ENCODE measurements around the gene ESPL1.

ESPL1 gene

DNA sequence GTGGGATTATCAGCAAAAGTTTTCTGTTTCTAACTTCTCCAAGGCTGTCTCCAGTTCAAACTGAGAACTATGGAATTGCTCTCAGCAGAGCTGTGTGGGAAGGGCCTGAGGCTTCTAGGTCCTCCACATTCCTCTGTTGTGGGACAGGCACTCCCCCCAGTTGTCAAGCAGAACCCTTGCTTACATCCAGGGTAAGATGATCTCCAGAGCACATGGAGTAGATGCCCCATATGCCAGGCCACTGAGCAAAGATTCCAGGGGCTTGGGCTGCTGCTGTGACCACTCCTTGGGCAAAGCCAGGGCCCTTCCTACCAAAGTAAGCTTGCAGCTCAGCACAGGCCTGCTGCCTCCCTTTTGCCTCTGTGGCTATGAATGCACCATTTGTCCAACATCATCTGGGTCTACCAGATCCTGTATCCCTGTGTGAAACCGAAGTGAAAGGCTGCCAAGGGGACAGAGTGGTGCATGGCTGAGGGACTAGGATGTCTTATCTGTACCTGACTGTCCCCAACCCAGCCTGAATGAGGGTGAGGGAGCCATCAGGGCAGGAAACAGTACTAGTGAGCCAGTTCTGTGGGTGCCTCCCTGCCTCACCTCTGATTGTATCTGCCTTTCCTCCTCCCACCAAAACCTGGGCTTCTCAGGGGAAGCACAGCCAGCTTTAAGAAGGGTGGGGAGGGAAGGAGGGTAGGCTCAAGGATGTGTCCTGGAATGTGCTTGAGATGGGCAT is 13.1 kb upstream of the ESPL1 start:
- no peak overlapping the region for H3K9ac ChIP-seq (ENCODE audit: low read length)
- no peaks in the 10 kb centered on the region for H3K27me3 ChIP-seq (ENCODE audit: control insufficient read depth, insufficient read depth, low read length)
- no peak overlapping the region for H3K4me3 ChIP-seq (ENCODE audit: low read length)
- peaks cover 22% of the 10 kb centered on the region for H3K4me1 ChIP-seq (ENCODE audit: control insufficient read depth, insufficient read depth, low read length)
- H3K36me3 ChIP-seq (ENCODE audit: control insufficient read depth, insufficient read depth, low read length) = peaks cover 6% of the 10 kb centered on the region
- H3K9me3 ChIP-seq (ENCODE audit: control insufficient read depth, low read length) = no peaks in the 10 kb centered on the region

DNA sequence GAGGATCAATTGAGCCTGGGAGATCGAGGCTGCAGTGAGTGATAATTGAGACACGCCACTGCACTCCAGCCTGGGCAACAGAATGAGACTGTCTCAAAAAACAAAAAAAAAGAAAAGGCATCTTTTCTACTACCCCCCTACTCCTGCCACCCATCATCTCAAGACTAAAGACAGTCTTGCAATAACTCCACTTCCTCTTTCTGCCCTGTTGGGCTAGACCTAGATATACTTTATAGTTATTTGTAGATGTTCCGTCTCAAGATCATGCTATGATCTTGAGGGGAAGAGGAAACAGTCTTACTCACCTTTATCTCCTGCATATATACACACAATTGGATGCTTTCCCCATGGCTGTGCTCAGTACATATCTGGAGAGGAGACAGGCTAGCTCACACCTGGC is 12.1 kb upstream of the ESPL1 start:
- peaks cover 20% of the 10 kb centered on the region for H3K4me1 ChIP-seq (ENCODE audit: control insufficient read depth, insufficient read depth, low read length)
- H3K9me3 ChIP-seq (ENCODE audit: control insufficient read depth, low read length) = no peaks in the 10 kb centered on the region
- H3K9ac ChIP-seq (ENCODE audit: low read length) = no peak overlapping the region
- H3K36me3 ChIP-seq (ENCODE audit: control insufficient read depth, insufficient read depth, low read length) = peaks cover 6% of the 10 kb centered on the region
- no peaks in the 10 kb centered on the region for H3K27me3 ChIP-seq (ENCODE audit: control insufficient read depth, insufficient read depth, low read length)
- H3K4me3 ChIP-seq (ENCODE audit: low read length) = no peak overlapping the region

GRCh38 chr12:53258541-53259539 is 9.3 kb upstream of the ESPL1 start:
- Histone ChIP-seq H3K27me3 (ENCODE audit: control insufficient read depth, insufficient read depth, low read length) (no peaks in the 10 kb centered on the region), H3K4me1 (ENCODE audit: control insufficient read depth, insufficient read depth, low read length) (no peaks in the 10 kb centered on the region), H3K36me3 (ENCODE audit: control insufficient read depth, insufficient read depth, low read length) (peaks cover 3% of the 10 kb centered on the region), H3K4me3 (ENCODE audit: low read length) (no peak overlapping the region), H3K9me3 (ENCODE audit: control insufficient read depth, low read length) (no peaks in the 10 kb centered on the region), H3K9ac (ENCODE audit: low read length) (no peak overlapping the region)

DNA sequence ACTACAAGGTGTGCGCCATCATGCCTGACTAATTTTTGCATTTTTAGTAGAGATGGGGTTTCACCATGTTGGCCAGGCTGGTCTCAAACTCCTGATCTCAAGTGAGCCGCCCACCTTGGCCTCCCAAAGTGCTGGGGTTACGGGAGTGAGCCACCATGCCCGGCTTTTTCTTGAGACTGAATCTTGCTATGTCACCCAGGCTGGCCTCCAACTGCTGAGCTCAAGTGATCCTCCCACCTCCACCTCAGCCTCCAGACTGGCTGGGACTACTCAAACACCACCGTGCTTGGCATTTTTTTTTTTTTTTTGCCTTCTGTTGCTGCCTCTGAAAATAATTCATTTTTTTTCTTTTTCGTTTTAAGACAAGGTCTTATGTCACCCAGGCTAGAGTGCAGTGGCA is 8.2 kb upstream of the ESPL1 start:
- Histone ChIP-seq H3K27me3 (ENCODE audit: control insufficient read depth, insufficient read depth, low read length) (no peaks in the 10 kb centered on the region), H3K9ac (ENCODE audit: low read length) (no peak overlapping the region), H3K36me3 (ENCODE audit: control insufficient read depth, insufficient read depth, low read length) (no peaks in the 10 kb centered on the region), H3K9me3 (ENCODE audit: control insufficient read depth, low read length) (no peaks in the 10 kb centered on the region), H3K4me3 (ENCODE audit: low read length) (no peak overlapping the region), H3K4me1 (ENCODE audit: control insufficient read depth, insufficient read depth, low read length) (no peaks in the 10 kb centered on the region)

DNA sequence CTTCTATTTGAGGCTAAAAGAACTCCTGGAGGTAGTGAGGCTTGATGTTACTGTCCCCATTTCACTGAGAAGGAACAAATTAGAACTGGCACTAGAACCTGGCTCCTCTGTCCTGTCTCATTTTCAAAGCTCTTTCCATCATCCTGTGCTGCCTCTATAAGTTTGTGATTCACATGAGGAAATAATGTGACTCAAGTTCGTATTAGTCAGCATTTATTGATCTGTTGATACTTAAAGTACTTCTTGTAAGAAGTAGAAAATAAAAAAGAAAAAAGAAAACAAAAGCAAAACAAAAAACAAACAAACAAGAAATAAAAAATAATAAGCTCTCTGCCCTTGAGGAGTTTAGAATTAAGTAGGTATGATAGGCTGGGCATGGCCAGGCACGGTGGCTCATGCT is 2.3 kb upstream of the ESPL1 start:
- H3K4me3 ChIP-seq (ENCODE audit: low read length) = no peak overlapping the region
- H3K9ac ChIP-seq (ENCODE audit: low read length) = no peak overlapping the region
- no peaks in the 10 kb centered on the region for H3K27me3 ChIP-seq (ENCODE audit: control insufficient read depth, insufficient read depth, low read length)
- H3K4me1 ChIP-seq (ENCODE audit: control insufficient read depth, insufficient read depth, low read length) = peaks cover 8% of the 10 kb centered on the region
- H3K9me3 ChIP-seq (ENCODE audit: control insufficient read depth, low read length) = no peaks in the 10 kb centered on the region
- no peaks in the 10 kb centered on the region for H3K36me3 ChIP-seq (ENCODE audit: control insufficient read depth, insufficient read depth, low read length)

DNA sequence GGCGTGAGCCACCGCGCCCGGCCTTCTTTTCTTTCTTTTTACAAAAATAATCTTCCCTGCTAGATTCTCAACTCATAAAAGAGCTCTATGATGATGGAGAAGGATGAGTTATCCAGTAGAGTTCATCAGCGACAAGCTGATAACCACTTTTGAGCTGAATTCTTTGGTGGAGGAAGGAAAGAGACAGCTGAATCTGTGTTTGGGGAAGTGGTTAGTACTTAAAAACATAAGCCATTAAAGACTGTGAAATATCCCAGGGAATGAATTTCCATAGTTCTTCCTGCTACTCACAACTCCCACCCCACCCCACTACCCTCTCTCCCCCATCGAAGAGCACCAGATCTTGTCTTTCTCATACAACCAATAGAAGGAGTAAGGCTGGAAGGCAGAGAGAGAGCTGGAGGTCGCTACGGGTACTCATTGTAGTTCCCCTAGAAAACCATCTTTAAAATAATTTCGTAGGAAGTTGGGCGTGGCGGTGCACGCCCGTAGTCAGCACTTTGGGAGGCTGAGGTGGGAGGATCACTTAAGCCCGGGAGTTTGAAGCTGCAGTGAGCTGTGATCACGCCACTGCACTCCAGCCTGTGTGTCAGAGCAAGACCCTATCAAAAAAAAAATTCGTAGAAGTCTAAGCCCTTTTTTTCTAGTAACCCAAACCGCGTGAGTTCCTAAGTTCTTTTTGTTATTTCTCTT is 647 bp upstream of the ESPL1 start:
- H3K27me3 ChIP-seq (ENCODE audit: control insufficient read depth, insufficient read depth, low read length) = no peaks in the 10 kb centered on the region
- H3K9me3 ChIP-seq (ENCODE audit: control insufficient read depth, low read length) = no peaks in the 10 kb centered on the region
- H3K4me3 ChIP-seq (ENCODE audit: low read length) = peak overlapping the region; percentile 96
- H3K36me3 ChIP-seq (ENCODE audit: control insufficient read depth, insufficient read depth, low read length) = no peaks in the 10 kb centered on the region
- H3K4me1 ChIP-seq (ENCODE audit: control insufficient read depth, insufficient read depth, low read length) = peaks cover 8% of the 10 kb centered on the region
- H3K9ac ChIP-seq (ENCODE audit: low read length) = peak overlapping the region; percentile 75

GRCh38 chr12:53268630-53269562 is 797 bp downstream of the ESPL1 start:
- Histone ChIP-seq H3K4me3 (ENCODE audit: low read length) (peak overlapping the region; percentile 96), H3K9me3 (ENCODE audit: control insufficient read depth, low read length) (no peaks in the 10 kb centered on the region), H3K4me1 (ENCODE audit: control insufficient read depth, insufficient read depth, low read length) (peaks cover 8% of the 10 kb centered on the region), H3K9ac (ENCODE audit: low read length) (peak overlapping the region; percentile 75), H3K36me3 (ENCODE audit: control insufficient read depth, insufficient read depth, low read length) (no peaks in the 10 kb centered on the region), H3K27me3 (ENCODE audit: control insufficient read depth, insufficient read depth, low read length) (no peaks in the 10 kb centered on the region)

DNA sequence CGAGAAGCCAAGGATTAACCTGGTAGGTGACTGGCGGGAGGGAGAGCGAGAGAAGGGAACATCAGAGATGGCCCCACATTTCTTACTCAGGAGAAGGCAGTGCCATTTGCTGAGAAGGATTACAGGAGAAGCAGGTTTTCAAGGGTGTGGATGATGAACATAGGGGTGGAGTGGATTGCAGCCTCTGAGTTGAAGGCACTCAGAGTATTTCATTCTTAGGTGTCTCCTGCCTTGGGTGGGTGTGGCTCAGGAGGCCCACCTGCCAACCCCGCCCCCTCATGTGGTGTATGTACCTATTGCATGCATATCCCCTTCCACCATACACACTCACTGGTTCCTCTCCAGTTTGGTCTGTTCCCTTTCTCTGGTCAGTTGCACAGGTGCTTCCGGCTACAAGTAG is 6.3 kb downstream of the ESPL1 start:
- H3K9me3 ChIP-seq (ENCODE audit: control insufficient read depth, low read length) = no peaks in the 10 kb centered on the region
- no peak overlapping the region for H3K4me3 ChIP-seq (ENCODE audit: low read length)
- H3K36me3 ChIP-seq (ENCODE audit: control insufficient read depth, insufficient read depth, low read length) = no peaks in the 10 kb centered on the region
- no peaks in the 10 kb centered on the region for H3K4me1 ChIP-seq (ENCODE audit: control insufficient read depth, insufficient read depth, low read length)
- no peaks in the 10 kb centered on the region for H3K27me3 ChIP-seq (ENCODE audit: control insufficient read depth, insufficient read depth, low read length)
- H3K9ac ChIP-seq (ENCODE audit: low read length) = no peak overlapping the region

DNA sequence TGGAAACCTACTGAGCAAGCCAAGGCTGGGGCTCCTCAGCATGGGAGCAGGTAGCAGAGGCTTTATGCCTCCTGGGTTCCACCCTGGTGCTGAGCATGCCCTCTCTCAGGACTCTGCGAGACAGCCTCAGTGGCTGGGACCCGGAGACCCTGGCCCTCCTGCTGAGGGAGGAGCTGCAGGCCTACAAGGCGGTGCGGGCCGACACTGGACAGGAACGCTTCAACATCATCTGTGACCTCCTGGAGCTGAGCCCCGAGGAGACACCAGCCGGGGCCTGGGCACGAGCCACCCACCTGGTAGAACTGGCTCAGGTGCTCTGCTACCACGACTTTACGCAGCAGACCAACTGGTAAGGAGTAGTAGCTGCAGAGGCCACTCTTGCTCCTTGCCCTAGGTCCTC is 8.4 kb downstream of the ESPL1 start:
- Histone ChIP-seq H3K36me3 (ENCODE audit: control insufficient read depth, insufficient read depth, low read length) (no peaks in the 10 kb centered on the region), H3K4me1 (ENCODE audit: control insufficient read depth, insufficient read depth, low read length) (no peaks in the 10 kb centered on the region), H3K4me3 (ENCODE audit: low read length) (no peak overlapping the region), H3K9ac (ENCODE audit: low read length) (no peak overlapping the region), H3K9me3 (ENCODE audit: control insufficient read depth, low read length) (no peaks in the 10 kb centered on the region), H3K27me3 (ENCODE audit: control insufficient read depth, insufficient read depth, low read length) (no peaks in the 10 kb centered on the region)

DNA sequence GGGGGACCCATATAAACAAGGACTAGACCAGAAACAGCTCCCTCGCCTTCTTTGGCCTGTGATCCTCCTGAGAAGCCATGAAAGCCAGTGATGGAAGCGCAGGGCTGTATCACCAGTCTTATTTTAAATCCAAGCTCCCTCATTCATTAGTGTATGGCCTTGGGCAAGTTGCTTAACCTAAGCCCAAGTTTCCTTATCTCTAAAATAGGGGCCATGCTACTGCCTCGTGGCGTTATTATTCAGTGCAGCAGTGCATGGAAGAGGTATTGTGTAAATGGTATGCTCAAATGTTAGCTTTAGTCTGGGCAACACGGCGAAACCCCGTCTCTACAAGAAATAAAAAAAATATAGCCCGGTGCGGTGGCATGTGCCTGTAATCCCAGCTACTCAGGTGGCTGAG is 9.9 kb downstream of the ESPL1 start:
- H3K4me1 ChIP-seq (ENCODE audit: control insufficient read depth, insufficient read depth, low read length) = no peaks in the 10 kb centered on the region
- no peaks in the 10 kb centered on the region for H3K36me3 ChIP-seq (ENCODE audit: control insufficient read depth, insufficient read depth, low read length)
- H3K9ac ChIP-seq (ENCODE audit: low read length) = no peak overlapping the region
- no peaks in the 10 kb centered on the region for H3K27me3 ChIP-seq (ENCODE audit: control insufficient read depth, insufficient read depth, low read length)
- no peak overlapping the region for H3K4me3 ChIP-seq (ENCODE audit: low read length)
- H3K9me3 ChIP-seq (ENCODE audit: control insufficient read depth, low read length) = no peaks in the 10 kb centered on the region

GRCh38 chr12:53279283-53279869 is 11.3 kb downstream of the ESPL1 start:
- Histone ChIP-seq H3K4me3 (ENCODE audit: low read length) (no peak overlapping the region), H3K4me1 (ENCODE audit: control insufficient read depth, insufficient read depth, low read length) (no peaks in the 10 kb centered on the region), H3K36me3 (ENCODE audit: control insufficient read depth, insufficient read depth, low read length) (no peaks in the 10 kb centered on the region), H3K9me3 (ENCODE audit: control insufficient read depth, low read length) (no peaks in the 10 kb centered on the region), H3K27me3 (ENCODE audit: control insufficient read depth, insufficient read depth, low read length) (no peaks in the 10 kb centered on the region), H3K9ac (ENCODE audit: low read length) (no peak overlapping the region)

Data from mucosa of stomach (tissue), 1 donor.